GM08714 (cell line): ENCODE measurements around the gene COL4A6.

ENCODE experiments used
- H3K4me3 ChIP-seq: fragments of 200-500 bp; sonication (Bioruptor generic); 2 replicates; pipeline ENCODE4 v1.5.1; 2014; ENCODE audit warnings: mild to moderate bottlenecking, low read length, inconsistent platforms
- ZNF274 ChIP-seq: IDR thresholded peaks from 2 replicates; pipeline ENCODE4 v1.6.1; 2012; ENCODE audit warnings: mild to moderate bottlenecking, low read depth, low read length

The COL4A6 gene

GRCh38 chrX:108316456-108316855 is 121.8 kb downstream of the COL4A6 start:
- no peak for TF ChIP-seq ZNF274
- H3K4me3 ChIP-seq: no peak overlapping the region

GRCh38 chrX:108313669-108314068 is 124.6 kb downstream of the COL4A6 start:
- no peak for TF ChIP-seq ZNF274
- H3K4me3 ChIP-seq: no peak overlapping the region

- no peak for TF ChIP-seq ZNF274
- H3K4me3 ChIP-seq: no peak overlapping the region
Measured at GRCh38 chrX:108312957-108313356, 125.3 kb downstream of the COL4A6 start.

- TF ChIP-seq ZNF274: no peak
Measured at GRCh38 chrX:108312011-108312410, 126.2 kb downstream of the COL4A6 start.

GRCh38 chrX:108310506-108310905 is 127.7 kb downstream of the COL4A6 start:
- TF ChIP-seq ZNF274: no peak
- no peak overlapping the region for H3K4me3 ChIP-seq

More at GRCh38 chrX:108312011-108312410, 126.2 kb downstream of the COL4A6 start:
- H3K4me3 ChIP-seq: no peak overlapping the region

- TF ChIP-seq ZNF274: no peak
- no peak overlapping the region for H3K4me3 ChIP-seq
Measured at GRCh38 chrX:108309144-108309543, 129.1 kb downstream of the COL4A6 start.

DNA sequence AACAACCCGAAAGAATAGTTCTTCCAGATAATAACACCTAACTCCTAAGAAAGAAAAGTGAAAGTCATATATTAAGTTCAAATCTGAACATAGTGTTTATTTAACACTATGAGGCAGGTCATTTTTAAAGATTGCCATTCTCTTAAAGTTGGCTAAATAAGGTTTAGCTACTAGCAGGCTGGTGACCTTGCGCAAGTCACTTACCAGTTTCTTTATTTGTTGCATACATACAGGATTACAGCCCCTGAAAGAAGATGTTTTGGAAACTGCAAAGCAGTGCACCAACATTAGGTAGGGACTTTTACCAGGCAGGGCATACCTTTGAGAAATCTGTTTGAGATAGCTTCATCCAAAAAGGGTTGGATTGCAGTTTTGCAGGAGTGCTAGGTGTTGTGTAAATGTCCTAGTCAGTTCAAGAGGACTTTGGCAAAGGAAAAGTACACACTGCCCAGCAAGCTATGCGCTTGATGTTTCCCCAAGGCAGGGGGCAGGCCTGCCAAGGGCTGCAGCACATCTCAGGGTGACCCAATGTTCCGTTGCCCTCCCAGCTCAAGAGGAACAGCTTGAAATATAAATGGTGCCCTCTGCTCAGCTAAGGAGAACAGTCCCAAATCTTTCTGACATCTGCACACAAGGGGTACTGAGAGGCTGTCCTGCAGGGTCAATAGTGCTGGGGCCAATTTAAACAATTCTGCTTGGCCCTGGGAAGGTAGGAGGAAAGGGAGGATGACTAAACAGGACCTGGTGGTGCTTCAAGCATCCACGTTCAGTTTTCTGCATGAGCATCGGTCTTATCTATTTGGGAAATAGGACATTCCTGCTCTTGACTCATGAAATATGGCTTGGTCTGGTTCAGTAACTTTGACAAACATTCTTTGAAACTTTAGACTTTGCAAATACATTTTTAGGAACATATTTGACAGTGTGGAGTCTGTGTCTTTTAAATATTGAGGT is 130.8 kb downstream of the COL4A6 start:
- H3K4me3 ChIP-seq: no peak overlapping the region
- no peak for TF ChIP-seq ZNF274

GRCh38 chrX:108306086-108306485 is 132.1 kb downstream of the COL4A6 start:
- no peak overlapping the region for H3K4me3 ChIP-seq
- no peak for TF ChIP-seq ZNF274

DNA sequence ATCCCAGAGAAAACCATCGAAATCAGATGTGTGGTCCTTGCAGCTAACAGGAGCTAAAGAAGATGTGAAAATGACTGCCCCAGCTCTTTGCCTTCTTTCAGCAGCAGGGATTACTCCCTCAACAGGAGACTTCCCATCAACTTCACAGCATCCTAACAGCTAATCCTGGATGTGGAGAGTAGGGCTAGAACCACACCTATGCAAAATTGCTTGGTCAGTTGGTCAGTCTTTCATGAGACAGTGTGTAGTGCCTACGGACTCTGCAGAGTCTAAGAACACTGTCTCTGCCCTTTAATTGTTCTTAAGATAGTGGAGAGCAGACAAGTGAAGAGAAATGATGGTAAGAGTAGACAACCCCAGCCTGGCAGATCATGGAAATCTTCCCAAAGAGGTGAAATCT is 133.5 kb downstream of the COL4A6 start:
- no peak for TF ChIP-seq ZNF274
- H3K4me3 ChIP-seq: no peak overlapping the region

DNA sequence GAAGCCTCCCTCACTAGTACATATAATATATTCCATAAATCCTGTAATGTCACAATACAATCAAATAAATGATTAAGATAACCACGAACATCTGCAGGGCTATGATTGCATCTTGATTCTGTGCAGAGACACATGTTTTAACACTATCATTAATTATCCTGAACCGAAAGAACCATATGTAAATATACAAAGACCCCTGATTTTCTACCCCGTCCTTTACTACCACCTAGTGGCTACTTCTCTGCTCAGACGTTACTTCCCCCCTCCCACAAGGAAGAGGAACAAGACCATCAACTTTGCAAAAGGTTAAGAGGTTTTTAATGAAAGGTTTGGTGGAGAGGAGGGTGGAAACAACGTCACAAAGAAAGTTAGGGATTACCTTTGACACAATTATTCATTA is 134.0 kb downstream of the COL4A6 start:
- H3K4me3 ChIP-seq: no peak overlapping the region
- TF ChIP-seq ZNF274: no peak

DNA sequence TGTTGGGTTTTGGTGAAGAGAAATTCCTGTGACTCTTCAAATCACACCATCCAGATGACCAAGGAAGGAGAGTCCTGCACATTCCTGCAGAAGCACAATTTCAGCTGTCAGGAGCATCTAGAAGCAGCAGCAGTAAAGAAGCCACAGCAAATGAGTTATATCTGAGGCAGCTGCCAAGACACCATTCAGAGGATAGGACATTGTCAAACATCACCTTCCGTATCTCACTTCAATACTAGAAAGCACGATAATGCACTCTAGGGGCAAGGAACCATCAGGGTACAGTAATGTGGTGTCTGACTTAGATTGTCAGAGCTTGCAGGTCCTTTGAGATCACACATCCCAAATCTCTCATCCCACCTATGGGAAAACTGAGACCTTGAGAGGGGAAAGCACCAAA is 134.5 kb downstream of the COL4A6 start:
- no peak overlapping the region for H3K4me3 ChIP-seq
- no peak for TF ChIP-seq ZNF274

DNA sequence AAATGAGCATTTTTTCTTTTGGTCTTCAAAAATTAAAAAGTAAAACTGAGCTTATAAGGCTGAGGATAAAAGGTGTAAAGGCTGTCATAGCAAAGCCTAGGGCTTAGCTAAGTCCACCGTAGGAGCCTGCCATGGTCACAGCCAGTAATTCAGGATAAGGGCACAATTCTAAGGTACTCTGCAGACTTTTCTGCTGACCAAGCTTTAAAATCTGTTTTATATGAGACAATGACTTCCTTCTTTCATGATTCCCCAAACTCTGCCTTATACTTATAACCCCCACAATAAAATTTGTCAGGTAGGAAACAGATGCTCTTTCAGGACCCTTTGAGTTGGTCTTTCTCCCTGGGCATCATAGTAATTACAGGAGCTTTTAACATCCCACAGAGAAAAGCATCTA is 138.5 kb downstream of the COL4A6 start:
- no peak for TF ChIP-seq ZNF274

GRCh38 chrX:108299101-108299591 is 139.1 kb downstream of the COL4A6 start:
- peak overlapping the region; percentile 10; the same call in 1 of the 2 replicates for H3K4me3 ChIP-seq
- TF ChIP-seq ZNF274: no peak

More for the DNA sequence above, 138.5 kb downstream of the COL4A6 start:
- H3K4me3 ChIP-seq: no peak overlapping the region

GRCh38 chrX:108298165-108298602 is 140.0 kb downstream of the COL4A6 start:
- no peak overlapping the region for H3K4me3 ChIP-seq
- no peak for TF ChIP-seq ZNF274

DNA sequence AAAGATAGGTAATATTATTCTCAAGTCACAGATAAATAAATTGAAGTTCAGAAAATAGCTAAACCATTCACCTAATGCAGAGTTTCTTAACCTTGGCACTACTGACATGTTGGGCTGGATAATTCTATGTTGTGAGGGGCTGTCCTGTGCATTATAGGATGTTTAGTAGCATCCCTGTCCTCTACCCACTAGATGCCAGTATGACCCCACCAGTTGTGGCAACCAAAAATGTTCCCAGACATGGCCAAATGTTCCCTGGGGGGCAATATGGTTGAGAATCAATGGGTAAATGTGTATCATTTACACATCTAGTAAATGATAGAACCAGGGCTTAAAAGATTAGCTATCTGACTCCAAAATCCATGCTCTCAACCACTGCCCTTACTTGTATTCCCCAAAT is 140.9 kb downstream of the COL4A6 start:
- no peak for TF ChIP-seq ZNF274
- H3K4me3 ChIP-seq: no peak overlapping the region
